Skeletal muscle tissue (tissue), 4 donors: Measurements from ENCODE around the gene EXOC3L2. TPM values are rescaled to one million over a fixed set of nuclear protein-coding genes. Genes with fewer than 3 reads are reported as not detected.

Experiments
- H3K27ac ChIP-seq: one replicate; pipeline ENCODE4 v1.7.0; 2013; ENCODE audit warnings: mild to moderate bottlenecking, low read depth, low read length, inconsistent platforms
- H3K27me3 ChIP-seq, 3 donors: one replicate each; pipeline ENCODE4 v1.7.0; 2013; ENCODE audit warnings: low read length in 3 of 3; ENCODE audit not compliant: control insufficient read depth in 3 of 3, insufficient read depth in 3 of 3
- H3K36me3 ChIP-seq, 3 donors: one replicate each; pipeline ENCODE4 v1.7.0; 2013; ENCODE audit warnings: low read length in 3 of 3; ENCODE audit not compliant: control insufficient read depth in 3 of 3, insufficient read depth in 3 of 3
- H3K4me1 ChIP-seq, 3 donors: one replicate each; pipeline ENCODE4 v1.7.0; 2013; ENCODE audit warnings: low read length in 3 of 3, mild to moderate bottlenecking in 3 of 3; ENCODE audit not compliant: control insufficient read depth in 3 of 3, insufficient read depth in 3 of 3
- H3K4me3 ChIP-seq, 3 donors: one replicate each; pipeline ENCODE4 v1.7.0; 2013; ENCODE audit warnings: low read length in 3 of 3
- H3K9ac ChIP-seq, 3 donors: one replicate each; pipeline ENCODE4 v1.7.0; 2013; ENCODE audit warnings: low read length in 3 of 3, mild to moderate bottlenecking in 3 of 3, moderate library complexity in 2 of 3, low read depth in 1 of 3
- H3K9me3 ChIP-seq, 3 donors: one replicate each; pipeline ENCODE4 v1.7.0; 2013; ENCODE audit warnings: low read length in 3 of 3; ENCODE audit not compliant: control insufficient read depth in 3 of 3
- total RNA-seq: library from RNA; depleted of rRNA; stranded (reverse); fragments of >200 nt; gene quantifications from one replicate; pipeline ENCODE4 v1.2.3, GENCODE V29; 2014
- donor health status: Osteomylitis.

The EXOC3L2 gene
- total RNA-seq, 1 donor from 2014 or later = 2.1 TPM

- H3K9me3 ChIP-seq = no peaks in the 10 kb centered on the region
- H3K4me1 ChIP-seq = peaks cover 4 to 9% (median 5%) of the 10 kb centered on the region in 3 donors
- no peak overlapping the region for H3K9ac ChIP-seq
- H3K27me3 ChIP-seq = peaks cover 25 to 33% (median 26%) of the 10 kb centered on the region in 3 donors
- no peak overlapping the region for H3K4me3 ChIP-seq
- no peak overlapping the region for H3K27ac ChIP-seq
- H3K36me3 ChIP-seq = no peaks in the 10 kb centered on the region
Observed at GRCh38 chr19:45164577-45165335, 80.5 kb downstream of the EXOC3L2 start.

GRCh38 chr19:45163751-45164460 lies 81.3 kb downstream of the EXOC3L2 start:
- no peak overlapping the region for H3K4me3 ChIP-seq
- H3K4me1 ChIP-seq = peaks cover 4 to 9% (median 5%) of the 10 kb centered on the region in 3 donors
- H3K27me3 ChIP-seq = peaks cover 29 to 41% (median 33%) of the 10 kb centered on the region in 3 donors
- no peak overlapping the region for H3K27ac ChIP-seq
- no peaks in the 10 kb centered on the region for H3K36me3 ChIP-seq
- H3K9me3 ChIP-seq = no peaks in the 10 kb centered on the region
- no peak overlapping the region for H3K9ac ChIP-seq

GRCh38 chr19:45163156-45163555 lies 82.1 kb downstream of the EXOC3L2 start:
- H3K27me3 ChIP-seq = peaks cover 35 to 48% (median 40%) of the 10 kb centered on the region in 3 donors
- no peak overlapping the region for H3K27ac ChIP-seq
- H3K4me3 ChIP-seq = no peak overlapping the region
- H3K4me1 ChIP-seq = peaks cover 4 to 9% (median 5%) of the 10 kb centered on the region in 3 donors
- no peaks in the 10 kb centered on the region for H3K9me3 ChIP-seq
- H3K9ac ChIP-seq = no peak overlapping the region
- H3K36me3 ChIP-seq = no peaks in the 10 kb centered on the region

- peaks cover 40 to 53% (median 43%) of the 10 kb centered on the region in 3 donors for H3K27me3 ChIP-seq
Observed at GRCh38 chr19:45162608-45163143, 82.5 kb downstream of the EXOC3L2 start.

More at GRCh38 chr19:45162608-45163143, 82.5 kb downstream of the EXOC3L2 start:
- H3K9ac ChIP-seq = no peak overlapping the region
- H3K4me1 ChIP-seq = peaks cover 4 to 9% (median 5%) of the 10 kb centered on the region in 3 donors
- no peak overlapping the region for H3K27ac ChIP-seq
- H3K36me3 ChIP-seq = no peaks in the 10 kb centered on the region
- H3K9me3 ChIP-seq = no peaks in the 10 kb centered on the region
- H3K4me3 ChIP-seq = no peak overlapping the region

Other genes with a start within 250 kb of the EXOC3L2 start
- 7.8 TPM for gene RELB, start 243.9 kb downstream of the EXOC3L2 start, total RNA-seq
- 7.8 TPM for gene CLASRP, start 206.4 kb downstream of the EXOC3L2 start, total RNA-seq
- not detected for gene ZNF296, start 168.9 kb downstream of the EXOC3L2 start, total RNA-seq
- 16.7 TPM for gene GEMIN7, start 166.1 kb downstream of the EXOC3L2 start, total RNA-seq
- gene PPP1R37, start 152.2 kb downstream of the EXOC3L2 start, total RNA-seq = 16.2 TPM
- not detected for gene NKPD1, start 84.4 kb downstream of the EXOC3L2 start, total RNA-seq
- 15.1 TPM for gene TRAPPC6A, start 67.2 kb downstream of the EXOC3L2 start, total RNA-seq
- 4.2 TPM for gene BLOC1S3, start 66.6 kb downstream of the EXOC3L2 start, total RNA-seq
- gene MARK4, start 5.9 kb upstream of the EXOC3L2 start, total RNA-seq = 15.7 TPM
- 3,746 TPM for gene CKM, start 77.5 kb upstream of the EXOC3L2 start, total RNA-seq
- gene KLC3, start 95.3 kb upstream of the EXOC3L2 start, total RNA-seq = 0.52 TPM
- 7.3 TPM for gene ERCC2, start 125.2 kb upstream of the EXOC3L2 start, total RNA-seq
- gene PPP1R13L, start 159.7 kb upstream of the EXOC3L2 start, total RNA-seq = not detected
- gene POLR1G, start 161.2 kb upstream of the EXOC3L2 start, total RNA-seq = 7.3 TPM
- 56.9 TPM for gene ERCC1, start 178.5 kb upstream of the EXOC3L2 start, total RNA-seq
- 42.8 TPM for gene FOSB, start 222.6 kb upstream of the EXOC3L2 start, total RNA-seq